IMR-90 (cell line): ENCODE data around the gene CAVIN1.

Experiments used
- CTCF ChIP-seq: conservative IDR thresholded peaks from 2 replicates; pipeline ENCODE4 v1.5.1; 2012; ENCODE audit warnings: mild to moderate bottlenecking, low read depth, low read length, improper control_type of control experiment
- MAZ ChIP-seq: IDR thresholded peaks from 2 replicates; pipeline ENCODE4 v1.6.1; 2012; ENCODE audit warnings: low read depth, mild to moderate bottlenecking, low read length, improper control_type of control experiment, moderate library complexity, borderline replicate concordance
- POLR2A ChIP-seq: IDR thresholded peaks from 2 replicates; pipeline ENCODE4 v1.6.1; 2012; ENCODE audit warnings: mild to moderate bottlenecking, low read depth, low read length
- RCOR1 ChIP-seq: IDR thresholded peaks from 2 replicates; pipeline ENCODE4 v1.6.1; 2012; ENCODE audit warnings: mild to moderate bottlenecking, low read length, improper control_type of control experiment; ENCODE audit not compliant: insufficient replicate concordance
- RFX5 ChIP-seq: IDR thresholded peaks from 2 replicates; pipeline ENCODE4 v1.8.0; 2012; ENCODE audit warnings: low read depth, mild to moderate bottlenecking, low read length, moderate library complexity

DNA sequence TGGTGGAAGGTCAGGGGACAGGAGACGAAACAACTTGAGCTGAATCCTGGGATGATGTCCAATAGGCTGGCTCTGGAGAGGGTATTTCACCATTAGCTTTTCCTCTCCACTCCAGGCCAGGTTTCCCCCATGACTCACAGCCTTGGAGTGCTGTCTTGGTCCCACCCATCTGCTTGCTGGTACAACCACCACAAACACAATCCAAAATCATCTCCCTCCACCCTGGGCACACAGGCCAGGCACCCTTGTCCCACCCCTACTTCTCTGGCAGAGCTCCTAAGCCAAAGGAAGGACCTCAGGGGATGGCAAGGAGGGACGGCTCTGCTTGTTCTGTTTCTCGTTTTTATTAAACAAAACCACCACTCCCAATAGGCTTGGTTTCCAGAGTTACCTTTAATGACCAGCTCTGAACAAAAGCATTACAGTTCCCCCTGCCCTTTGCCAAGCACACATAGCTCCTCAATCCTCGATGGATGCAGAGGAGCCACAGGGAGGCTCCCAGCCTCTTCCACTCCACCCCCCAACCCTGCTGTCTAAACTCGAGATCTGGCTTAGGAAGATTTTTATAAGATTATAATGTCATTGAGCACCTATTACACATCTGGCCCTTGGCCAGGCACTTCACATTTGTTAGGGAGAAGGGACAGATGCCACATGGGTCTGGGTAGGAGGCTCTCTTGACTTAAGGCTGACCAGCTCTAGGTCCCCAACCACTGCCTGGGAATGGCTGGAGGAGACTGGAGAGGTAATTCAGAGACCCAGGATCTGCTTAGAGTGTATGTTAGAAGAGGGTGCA lies 13.3 kb downstream of the CAVIN1 start:
- TF ChIP-seq CTCF, result no peak
- TF ChIP-seq RCOR1, result peak; percentile 56
- TF ChIP-seq POLR2A, result no peak
- no peak for TF ChIP-seq RFX5
- no peak for TF ChIP-seq MAZ
